Lower lobe of right lung (tissue), 2 donors: Measurements from ENCODE around the gene GRIK4. TPM values are rescaled to one million over a fixed set of nuclear protein-coding genes. Genes with fewer than 3 reads are reported as not detected.

Experiments
- ATAC-seq, 2 donors: fragments of 200-7000 bp; cut with Tn5 transposase; one replicate each; pipeline ENCODE4 v1.9.1; 2020 to 2022; ENCODE audit warnings: mild to moderate bottlenecking in 2 of 2, moderate library complexity in 2 of 2
- DNase-seq: peaks from one replicate; pipeline ENCODE4 v3.0.0-alpha.2; 2020
- H3K27ac ChIP-seq: fragments of 200-600 bp; one replicate; pipeline ENCODE4 v1.8.0; 2022
- H3K27me3 ChIP-seq: fragments of 200-600 bp; one replicate; pipeline ENCODE4 v1.8.0; 2022; ENCODE audit warnings: low read depth
- H3K36me3 ChIP-seq: fragments of 200-600 bp; one replicate; pipeline ENCODE4 v1.8.0; 2022; ENCODE audit warnings: mild to moderate bottlenecking
- H3K4me1 ChIP-seq: fragments of 200-600 bp; one replicate; pipeline ENCODE4 v1.8.0; 2022
- H3K4me3 ChIP-seq: fragments of 200-600 bp; one replicate; pipeline ENCODE4 v1.8.0; 2022; ENCODE audit warnings: mild to moderate bottlenecking
- H3K9me3 ChIP-seq: fragments of 200-600 bp; one replicate; pipeline ENCODE4 v1.8.0; 2022
- CTCF ChIP-seq: fragments of 200-600 bp; IDR thresholded peaks from one replicate; pipeline ENCODE4 v1.8.0; 2022; ENCODE audit warnings: antibody characterized with exemption, mild to moderate bottlenecking
- intact Hi-C: fragments of 100-400 bp; cut with DNase I; formaldehyde crosslinking; loops from one replicate; pipeline ENCODE4 v1.11.0; 2022
- total RNA-seq: library from RNA; stranded (reverse); fragmentation: NEBNext Ultra II Directional; extraction: Animal tissue kit (Norgen Biotek cat#: 25700); gene quantifications from one replicate; pipeline ENCODE4 v1.2.1, GENCODE V29; 2021
- donor health status: DM: no; HTN: yes; CAD: no; lungs with severe emphysema.

Gene GRIK4
- total RNA-seq, 1 donor from 2014 or later, result 2.2 TPM

DNA sequence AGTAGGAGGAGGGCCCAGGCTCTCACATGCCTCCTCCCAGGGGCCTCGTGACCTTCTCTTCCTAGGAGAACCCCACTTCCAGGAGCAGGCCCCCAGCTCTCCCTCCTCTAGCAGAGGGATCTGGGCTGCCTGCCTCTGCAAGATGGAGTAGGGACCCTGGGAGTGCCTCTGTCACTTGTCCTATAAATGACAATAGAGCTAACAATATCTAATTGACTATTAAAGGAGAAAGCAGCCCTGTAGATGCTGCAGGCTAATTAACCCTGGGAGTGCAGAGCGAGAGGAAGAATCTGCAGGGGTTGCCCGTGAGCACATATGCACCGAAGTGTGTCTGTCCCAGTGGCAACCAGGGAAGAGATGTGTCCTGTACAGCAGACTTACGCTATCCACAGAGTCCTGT is 184.4 kb downstream of the GRIK4 start:
- Histone ChIP-seq H3K9me3 (no peaks in the 10 kb centered on the region), H3K36me3 (no peaks in the 10 kb centered on the region), H3K27ac (no peak overlapping the region), H3K4me3 (no peak overlapping the region), H3K4me1 (no peaks in the 10 kb centered on the region), H3K27me3 (no peaks in the 10 kb centered on the region)
- no peak for ATAC-seq
- DNase-seq, result no peak
- intact Hi-C loops, result loop anchor here (10.0 kb wide), 1 partner anchor 181 kb away; the partner anchor contains the start of gene GRIK4
- no peak for TF ChIP-seq CTCF

GRCh38 chr11:120696597-120697218 is 185.2 kb downstream of the GRIK4 start:
- Histone ChIP-seq H3K4me1 (no peaks in the 10 kb centered on the region), H3K36me3 (no peaks in the 10 kb centered on the region), H3K27ac (no peak overlapping the region), H3K9me3 (no peaks in the 10 kb centered on the region), H3K4me3 (no peak overlapping the region), H3K27me3 (no peaks in the 10 kb centered on the region)
- ATAC-seq, result no peak
- no peak for TF ChIP-seq CTCF
- no peak for DNase-seq
- intact Hi-C loops, result loop anchor here (10.0 kb wide), 1 partner anchor 182 kb away; the partner anchor contains the start of gene GRIK4

DNA sequence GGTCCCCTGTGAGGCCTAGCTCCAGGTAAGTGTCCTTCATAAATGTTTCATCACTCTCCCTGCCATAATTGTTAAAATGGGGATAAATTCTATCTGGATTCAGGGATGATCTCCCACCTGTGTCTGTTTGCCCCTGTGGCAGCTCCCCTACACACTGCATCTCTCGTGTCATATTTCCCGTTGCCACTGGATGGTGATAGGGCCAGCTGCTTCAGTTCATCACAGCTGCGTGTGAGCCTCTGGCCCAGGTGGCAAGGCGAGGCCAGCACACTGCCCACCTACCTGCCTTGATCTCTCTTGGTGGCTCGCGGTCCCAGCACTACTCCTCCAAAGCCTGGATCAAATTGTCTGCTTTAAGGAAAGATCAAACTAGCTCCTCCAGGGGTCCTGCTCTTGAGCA is 187.4 kb downstream of the GRIK4 start:
- no peaks in the 10 kb centered on the region for H3K36me3 ChIP-seq
- no peak overlapping the region for H3K4me3 ChIP-seq
- no peak for TF ChIP-seq CTCF
- H3K9me3 ChIP-seq, result no peaks in the 10 kb centered on the region
- intact Hi-C loops, result loop anchor here (10.0 kb wide), 1 partner anchor 184 kb away; the partner anchor contains the start of gene GRIK4
- no peaks in the 10 kb centered on the region for H3K27me3 ChIP-seq
- ATAC-seq (no peak), DNase-seq (no peak)
- H3K27ac ChIP-seq, result no peak overlapping the region
- no peaks in the 10 kb centered on the region for H3K4me1 ChIP-seq

GRCh38 chr11:120702656-120703055 is 191.1 kb downstream of the GRIK4 start:
- DNase-seq (no peak), ATAC-seq (no peak)
- TF ChIP-seq CTCF, result no peak
- H3K36me3 ChIP-seq, result no peaks in the 10 kb centered on the region
- peaks cover 15% of the 10 kb centered on the region for H3K9me3 ChIP-seq
- intact Hi-C loops, result no loop called here
- H3K4me3 ChIP-seq, result no peak overlapping the region
- no peaks in the 10 kb centered on the region for H3K27me3 ChIP-seq
- H3K4me1 ChIP-seq, result no peaks in the 10 kb centered on the region
- no peak overlapping the region for H3K27ac ChIP-seq

- Histone ChIP-seq H3K36me3 (no peaks in the 10 kb centered on the region), H3K9me3 (peaks cover 15% of the 10 kb centered on the region), H3K27me3 (no peaks in the 10 kb centered on the region), H3K4me3 (no peak overlapping the region), H3K27ac (no peak overlapping the region), H3K4me1 (no peaks in the 10 kb centered on the region)
- ATAC-seq, result no peak
- no peak for TF ChIP-seq CTCF
- intact Hi-C loops, result no loop called here
- no peak for DNase-seq
Observed at GRCh38 chr11:120703358-120704152, 192.0 kb downstream of the GRIK4 start.
